ENCODE measurements around the gene MAGI1. TPM values are rescaled to one million over a fixed set of nuclear protein-coding genes. Genes with fewer than 3 reads are reported as not detected.

MAGI1 gene
- total RNA-seq, 1 donor from 2014 or later = not detected

- Mint-ChIP-seq H3K27me3 (no peaks in the 10 kb centered on the region), H3K4me3 (no peak overlapping the region), H3K36me3 (ENCODE audit: low read depth) (no peaks in the 10 kb centered on the region), H3K27ac (no peak overlapping the region), H3K4me1 (no peaks in the 10 kb centered on the region), H3K9me3 (no peaks in the 10 kb centered on the region)
- CTCF ChIA-PET = no interaction called here
- no peak for DNase-seq
- POLR2A ChIA-PET = no interaction called here
- intact Hi-C loops (cut with micrococcal nuclease) = no loop called here
- no peak for TF ChIP-seq CTCF (IDR thresholded peaks at IDR 0.05)
- ATAC-seq (ENCODE audit: low read depth) = no peak
Observed at GRCh38 chr3:65879372-65879771, 159.3 kb downstream of the MAGI1 start.

- TF ChIP-seq CTCF (IDR thresholded peaks at IDR 0.05) = no peak
- ChIA-PET POLR2A (no interaction called here), CTCF (no interaction called here)
- ATAC-seq (ENCODE audit: low read depth) (no peak), DNase-seq (no peak)
- Mint-ChIP-seq H3K4me3 (no peak overlapping the region), H3K27ac (no peak overlapping the region), H3K27me3 (no peaks in the 10 kb centered on the region), H3K9me3 (no peaks in the 10 kb centered on the region), H3K4me1 (no peaks in the 10 kb centered on the region), H3K36me3 (ENCODE audit: low read depth) (no peaks in the 10 kb centered on the region)
- intact Hi-C loops (cut with micrococcal nuclease) = no loop called here
Observed at GRCh38 chr3:65878831-65879230, 159.9 kb downstream of the MAGI1 start.

DNA sequence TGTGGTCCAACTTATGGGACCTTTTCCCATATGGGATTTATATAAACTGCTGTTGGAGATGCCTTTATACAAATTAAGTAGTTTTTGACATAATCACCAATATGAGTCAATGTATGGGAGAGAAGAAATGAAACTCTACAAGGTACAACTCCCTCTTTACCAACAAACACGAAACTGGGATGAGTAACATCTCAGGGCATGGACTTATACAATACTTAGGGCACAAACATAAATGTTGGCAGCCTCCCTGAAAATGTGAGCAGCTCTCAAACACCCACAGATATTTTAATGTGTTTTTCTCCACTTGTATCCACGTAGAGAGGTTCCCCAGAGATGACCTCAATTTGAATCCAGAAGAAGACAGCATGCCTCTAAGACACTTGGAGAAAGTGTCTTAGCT, 161.6 kb downstream of the MAGI1 start:
- DNase-seq = no peak
- Mint-ChIP-seq H3K27me3 (no peaks in the 10 kb centered on the region), H3K4me1 (no peaks in the 10 kb centered on the region), H3K4me3 (no peak overlapping the region), H3K36me3 (ENCODE audit: low read depth) (no peaks in the 10 kb centered on the region), H3K27ac (no peak overlapping the region), H3K9me3 (no peaks in the 10 kb centered on the region)
- intact Hi-C loops (cut with micrococcal nuclease) = no loop called here
- ATAC-seq (ENCODE audit: low read depth) = no peak
- TF ChIP-seq CTCF (IDR thresholded peaks at IDR 0.05) = no peak
- CTCF ChIA-PET = no interaction called here
- POLR2A ChIA-PET = no interaction called here

- no peak for ATAC-seq (ENCODE audit: low read depth)
- no peak for DNase-seq
- no peak for TF ChIP-seq CTCF (IDR thresholded peaks at IDR 0.05)
- Mint-ChIP-seq H3K36me3 (ENCODE audit: low read depth) (no peaks in the 10 kb centered on the region), H3K9me3 (no peaks in the 10 kb centered on the region), H3K27me3 (no peaks in the 10 kb centered on the region), H3K4me3 (no peak overlapping the region), H3K4me1 (no peaks in the 10 kb centered on the region), H3K27ac (no peak overlapping the region)
- ChIA-PET POLR2A (no interaction called here), CTCF (no interaction called here)
- intact Hi-C loops (cut with micrococcal nuclease) = no loop called here
Observed at GRCh38 chr3:65876028-65876420, 162.7 kb downstream of the MAGI1 start.

DNA sequence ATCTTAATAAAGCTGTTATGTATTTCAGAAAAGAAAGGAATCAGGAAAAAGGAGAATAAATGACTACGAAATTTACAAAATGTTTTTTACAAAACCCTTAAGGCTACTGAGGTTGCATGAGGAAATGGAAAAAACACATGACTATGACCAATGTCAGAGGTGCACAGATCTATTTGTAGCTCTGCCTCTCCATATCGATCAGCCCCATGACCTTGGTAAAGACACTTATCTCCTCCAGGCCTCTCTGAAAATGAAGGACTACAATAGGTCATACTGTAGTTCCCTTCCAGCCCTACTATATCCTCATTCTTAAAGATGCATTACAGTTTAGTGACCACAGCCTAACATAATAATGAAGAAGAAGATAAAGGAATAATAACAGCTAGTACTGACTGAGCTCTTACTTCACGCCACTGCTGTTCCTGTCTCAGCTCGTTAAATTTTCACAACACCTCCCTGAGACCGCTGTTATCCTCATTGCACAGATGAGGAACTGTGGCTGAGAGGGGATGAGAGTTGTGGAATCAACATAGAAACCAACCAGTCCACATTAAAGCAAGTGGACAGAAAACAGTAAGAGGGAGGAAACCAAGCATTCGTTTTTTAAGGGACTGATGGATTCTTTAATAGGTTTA, 163.2 kb downstream of the MAGI1 start:
- ATAC-seq (ENCODE audit: low read depth) = no peak
- DNase-seq = no peak
- intact Hi-C loops (cut with micrococcal nuclease) = no loop called here
- no peak for TF ChIP-seq CTCF (IDR thresholded peaks at IDR 0.05)
- POLR2A ChIA-PET = no interaction called here
- no peak overlapping the region for H3K4me3 Mint-ChIP-seq
- no peaks in the 10 kb centered on the region for H3K4me1 Mint-ChIP-seq
- CTCF ChIA-PET = no interaction called here
- no peaks in the 10 kb centered on the region for H3K9me3 Mint-ChIP-seq
- no peak overlapping the region for H3K27ac Mint-ChIP-seq
- H3K36me3 Mint-ChIP-seq (ENCODE audit: low read depth) = no peaks in the 10 kb centered on the region
- no peaks in the 10 kb centered on the region for H3K27me3 Mint-ChIP-seq

All from activated B cell treated with CpG ODN at 0.5 μM for 24 hours (primary cell).